GM12872 (cell line): Measurements from ENCODE around the gene GNA12.

Source experiments
- CTCF ChIP-seq: IDR thresholded peaks from 3 replicates; pipeline ENCODE4 v1.5.1; 2011; ENCODE audit warnings: low read depth, mild to moderate bottlenecking, low read length, moderate library complexity; ENCODE audit not compliant: insufficient read depth

Gene GNA12

GRCh38 chr7:2787251-2787951 lies 56.7 kb downstream of the GNA12 start:
- no peak for TF ChIP-seq CTCF

GRCh38 chr7:2786607-2787116 lies 57.4 kb downstream of the GNA12 start:
- TF ChIP-seq CTCF = no peak

- no peak for TF ChIP-seq CTCF
Observed at GRCh38 chr7:2785071-2785500, 59.0 kb downstream of the GNA12 start.

GRCh38 chr7:2782565-2782964 lies 61.5 kb downstream of the GNA12 start:
- TF ChIP-seq CTCF = no peak

- no peak for TF ChIP-seq CTCF
Observed at GRCh38 chr7:2782121-2782520, 62.0 kb downstream of the GNA12 start.

- TF ChIP-seq CTCF = no peak
Observed at GRCh38 chr7:2781636-2782035, 62.5 kb downstream of the GNA12 start.

- TF ChIP-seq CTCF = no peak
Observed at GRCh38 chr7:2779051-2779450, 65.1 kb downstream of the GNA12 start.
